Uterus (tissue), 4 donors: ENCODE results near the gene FBRS. TPM values are rescaled to one million over a fixed set of nuclear protein-coding genes. Genes with fewer than 3 reads are reported as not detected.

Source experiments
- DNase-seq, 2 donors: peaks; one replicate each; pipeline ENCODE4 v3.0.0-alpha.2; 2019 to 2020
- H3K27ac ChIP-seq, 2 donors: fragments of 200-600 bp; sonication (generic); 1 replicate in 1 of 2; 2 replicates in 1 of 2; pipeline ENCODE4 v1.5.1; 2016 to 2018
- H3K27me3 ChIP-seq, 2 donors: fragments of 200-600 bp; sonication (generic); one replicate each; pipeline ENCODE4 v1.5.1; 2018 to 2019; ENCODE audit warnings: control low read depth in 1 of 2
- H3K36me3 ChIP-seq, 2 donors: fragments of 200-600 bp; sonication (generic); one replicate each; pipeline ENCODE4 v1.5.1; 2019; ENCODE audit warnings: control low read depth in 1 of 2
- H3K4me1 ChIP-seq, 2 donors: fragments of 200-600 bp; sonication (generic); one replicate each; pipeline ENCODE4 v1.5.1; 2018 to 2019; ENCODE audit warnings: control low read depth in 1 of 2
- H3K4me3 ChIP-seq, 2 donors: fragments of 200-600 bp; sonication (generic); 1 replicate in 1 of 2; 2 replicates in 1 of 2; pipeline ENCODE4 v1.5.1; 2018 to 2019; ENCODE audit warnings: mild to moderate bottlenecking in 1 of 2
- H3K9me3 ChIP-seq, 2 donors: fragments of 200-600 bp; sonication (generic); one replicate each; pipeline ENCODE4 v1.5.1; 2019; ENCODE audit warnings: control low read depth in 1 of 2
- POLR2A ChIP-seq, 2 donors: fragments of 450-650 bp; IDR thresholded peaks; one replicate each; pipeline ENCODE4 v1.6.1; 2016; ENCODE audit warnings: antibody characterized with exemption in 2 of 2, mild to moderate bottlenecking in 1 of 2, moderate library complexity in 1 of 2
- intact Hi-C: fragments of 100-400 bp; cut with DNase I; formaldehyde crosslinking; loops from one replicate; pipeline ENCODE4 v1.15.1; 2023; ENCODE audit warnings: low total_unique reads
- total RNA-seq, 4 donors: library from RNA; depleted of rRNA in 3 of 4; stranded (reverse); fragments of >200 nt in 3 of 4; gene quantifications; one replicate each; pipeline versions ENCODE4 v1.1.0 to v1.2.4, GENCODE V29; 2014 to 2023
- TF ChIP-seq, protein P1 (sequence below), 4 experiments: fragments of 200-600 bp in 2 of 4; fragments of 450-650 bp in 2 of 4; sonication (generic) in 2 of 4; IDR thresholded peaks; one replicate each; pipeline ENCODE4 v1.5.1; 2016 to 2019; ENCODE audit warnings: antibody characterized with exemption in 4 of 4, mild to moderate bottlenecking in 2 of 4, moderate library complexity in 1 of 4
- donor health status: DM: yes; HTN: yes; CAD: no.

The FBRS gene
- total RNA-seq, 4 donors from 2014 or later = 8.5 to 78.4 (median 16.5) TPM

DNA sequence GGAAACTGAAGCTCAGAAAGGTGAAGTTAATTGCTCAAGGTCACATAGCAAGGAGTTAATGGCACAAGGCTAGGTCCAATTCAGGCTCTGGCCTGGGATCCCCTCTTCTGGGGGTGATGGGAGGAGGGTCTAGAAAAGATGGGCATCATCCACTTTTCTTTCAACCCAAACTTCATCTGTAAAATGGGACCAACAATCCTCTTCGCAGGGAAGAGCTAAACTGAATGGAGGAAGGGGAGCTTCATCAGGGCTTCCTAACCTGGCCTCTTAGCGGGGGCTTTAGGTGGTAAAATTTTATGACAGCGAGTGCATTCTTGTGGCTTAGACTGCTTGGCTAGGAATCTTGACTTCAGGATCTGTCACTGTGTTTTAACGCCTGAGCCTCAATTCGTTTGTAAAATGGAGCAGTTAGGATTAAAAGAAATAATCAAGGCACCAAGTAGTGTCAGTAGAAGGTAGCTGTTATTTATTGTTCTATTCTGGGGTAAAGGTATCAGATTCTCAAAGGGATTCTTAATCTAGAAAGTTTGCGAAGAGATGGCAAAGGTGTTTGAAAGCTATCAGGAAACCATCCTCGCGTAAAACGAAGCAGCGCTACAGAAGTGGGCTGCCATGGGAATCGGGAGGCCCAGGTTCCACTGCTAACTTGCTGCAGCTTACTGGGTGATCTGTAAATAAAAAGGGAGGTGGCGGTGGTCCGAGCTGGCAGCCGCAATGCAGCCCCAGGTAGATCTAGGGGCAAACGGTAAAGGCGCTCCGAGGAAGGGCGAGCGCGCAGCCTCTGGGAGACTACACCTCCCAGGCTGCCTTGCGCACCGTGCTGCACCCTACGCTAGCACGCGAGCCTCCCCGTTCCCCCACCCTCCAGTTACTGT, 39.3 kb downstream of the FBRS start:
- H3K4me1 ChIP-seq = peaks cover 0 to 10% of the 10 kb centered on the region in 2 donors
- intact Hi-C loops = no loop called here
- TF ChIP-seq, protein P1, sequence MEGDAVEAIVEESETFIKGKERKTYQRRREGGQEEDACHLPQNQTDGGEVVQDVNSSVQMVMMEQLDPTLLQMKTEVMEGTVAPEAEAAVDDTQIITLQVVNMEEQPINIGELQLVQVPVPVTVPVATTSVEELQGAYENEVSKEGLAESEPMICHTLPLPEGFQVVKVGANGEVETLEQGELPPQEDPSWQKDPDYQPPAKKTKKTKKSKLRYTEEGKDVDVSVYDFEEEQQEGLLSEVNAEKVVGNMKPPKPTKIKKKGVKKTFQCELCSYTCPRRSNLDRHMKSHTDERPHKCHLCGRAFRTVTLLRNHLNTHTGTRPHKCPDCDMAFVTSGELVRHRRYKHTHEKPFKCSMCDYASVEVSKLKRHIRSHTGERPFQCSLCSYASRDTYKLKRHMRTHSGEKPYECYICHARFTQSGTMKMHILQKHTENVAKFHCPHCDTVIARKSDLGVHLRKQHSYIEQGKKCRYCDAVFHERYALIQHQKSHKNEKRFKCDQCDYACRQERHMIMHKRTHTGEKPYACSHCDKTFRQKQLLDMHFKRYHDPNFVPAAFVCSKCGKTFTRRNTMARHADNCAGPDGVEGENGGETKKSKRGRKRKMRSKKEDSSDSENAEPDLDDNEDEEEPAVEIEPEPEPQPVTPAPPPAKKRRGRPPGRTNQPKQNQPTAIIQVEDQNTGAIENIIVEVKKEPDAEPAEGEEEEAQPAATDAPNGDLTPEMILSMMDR (IDR thresholded peaks at IDR 0.05) = peak in 1 of 4 experiments; percentile 27
- no peak for TF ChIP-seq POLR2A (IDR thresholded peaks at IDR 0.05)
- H3K9me3 ChIP-seq = no peaks in the 10 kb centered on the region
- no peaks in the 10 kb centered on the region for H3K36me3 ChIP-seq
- no peak for DNase-seq
- peak overlapping the region; percentile 99 to 100 for H3K27ac ChIP-seq
- no peaks in the 10 kb centered on the region for H3K27me3 ChIP-seq
- H3K4me3 ChIP-seq = peak overlapping the region; percentile 83 to 98

DNA sequence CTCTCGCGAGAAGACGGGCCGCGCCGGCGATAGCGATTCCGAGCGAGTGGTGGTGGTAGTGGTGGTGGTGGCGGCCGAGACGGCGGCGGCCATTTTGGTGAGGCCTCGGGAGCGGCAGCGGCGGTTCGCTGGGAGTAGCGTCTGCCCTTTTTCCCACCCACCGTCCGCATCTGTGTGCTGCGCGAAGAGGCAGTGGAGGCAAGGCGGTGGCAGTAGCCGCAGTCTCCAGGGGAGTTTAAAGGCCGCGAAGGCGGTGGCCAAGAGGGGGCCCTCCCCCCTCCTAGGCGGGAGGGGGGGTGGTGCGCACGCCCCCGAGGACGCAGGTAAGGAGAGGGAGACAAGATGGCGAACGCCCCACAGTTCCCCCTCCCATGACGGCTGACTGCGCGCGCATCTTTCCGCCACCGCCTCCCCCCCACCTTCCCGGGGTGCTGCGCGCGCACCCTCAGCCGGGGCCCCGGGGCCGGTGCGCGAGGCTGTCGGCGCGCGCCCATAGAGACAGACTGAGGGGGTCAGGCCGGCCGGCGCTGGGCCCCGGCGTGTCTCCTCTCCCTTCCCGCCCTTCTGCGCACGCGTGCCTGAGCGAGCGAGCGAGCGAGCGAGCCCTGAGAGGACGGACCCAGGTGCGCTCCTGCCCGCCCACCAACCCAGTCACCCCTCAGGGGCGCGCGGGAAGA, 40.0 kb downstream of the FBRS start:
- DNase-seq = peak; percentile 98 to 99
- intact Hi-C loops = no loop called here
- peak; percentile 77 to 81 for TF ChIP-seq POLR2A (IDR thresholded peaks at IDR 0.05)
- TF ChIP-seq, protein P1 (IDR thresholded peaks at IDR 0.05) = peak in 2 of 4 experiments; percentile 11 to 37

DNA sequence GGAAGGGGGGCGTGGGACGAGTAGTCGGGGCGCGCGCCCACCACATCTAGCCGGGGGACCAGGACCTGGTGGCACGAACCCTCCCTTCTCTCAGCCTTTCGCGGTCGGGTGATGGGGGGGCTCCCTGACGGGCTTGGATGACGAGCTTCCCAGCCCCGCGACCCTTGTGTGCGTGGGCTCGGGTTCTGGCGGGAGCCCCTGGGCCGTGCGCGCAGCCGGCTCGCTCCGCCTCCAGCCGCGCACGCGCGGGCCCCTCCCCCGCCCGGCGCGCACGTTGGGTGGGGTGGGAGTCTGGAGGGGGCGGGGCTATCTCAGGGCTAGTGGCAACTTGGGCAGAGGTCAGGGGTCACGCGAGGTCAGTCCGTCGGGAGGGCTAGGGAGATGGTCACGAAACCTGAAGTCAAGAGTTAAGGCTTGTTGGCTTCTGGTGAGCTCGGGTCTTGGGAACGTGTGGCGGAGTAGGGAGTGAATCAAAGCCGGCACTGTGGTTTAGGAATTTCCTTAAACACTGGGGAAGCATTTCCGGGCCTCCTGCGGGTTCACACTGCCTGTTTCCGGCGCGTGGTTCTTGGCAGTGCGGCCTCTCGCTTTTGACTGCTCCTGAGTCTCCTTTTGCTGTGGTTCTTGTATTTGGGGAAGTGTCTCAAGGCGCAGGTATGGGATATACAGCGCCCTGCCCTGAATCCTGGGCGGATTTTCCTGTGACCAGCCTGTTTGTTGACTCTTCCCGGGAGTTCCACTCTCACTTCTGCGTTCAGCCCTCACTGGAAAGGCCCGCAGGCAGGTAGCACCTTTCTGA, 40.8 kb downstream of the FBRS start, which contains the start of gene SRCAP:
Gene SRCAP, plus strand, starts transcription at position 356 of the 799 bp plus-strand sequence. CDS start 1,654 bp downstream, outside the sequence.
- H3K36me3 ChIP-seq = no peaks in the 10 kb centered on the region
- DNase-seq = peak; percentile 89 to 90
- intact Hi-C loops = no loop called here
- peak within 1 kb of the TSS; percentile 99 to 100 for H3K27ac ChIP-seq
- TF ChIP-seq, protein P1 (IDR thresholded peaks at IDR 0.05) = peak in 1 of 4 experiments; percentile 5
- peak; percentile 28 to 80 for TF ChIP-seq POLR2A (IDR thresholded peaks at IDR 0.05)
- H3K9me3 ChIP-seq = no peaks in the 10 kb centered on the region
- peak within 1 kb of the TSS; percentile 83 to 98 for H3K4me3 ChIP-seq
- no peaks in the 10 kb centered on the region for H3K27me3 ChIP-seq
- H3K4me1 ChIP-seq = peaks cover 0 to 10% of the 10 kb centered on the region in 2 donors

More for the DNA sequence above, 40.0 kb downstream of the FBRS start:
- peak overlapping the region; percentile 83 to 98 for H3K4me3 ChIP-seq
- no peaks in the 10 kb centered on the region for H3K9me3 ChIP-seq
- H3K27me3 ChIP-seq = no peaks in the 10 kb centered on the region
- H3K36me3 ChIP-seq = no peaks in the 10 kb centered on the region
- H3K4me1 ChIP-seq = peaks cover 0 to 10% of the 10 kb centered on the region in 2 donors
- peak overlapping the region; percentile 99 to 100 for H3K27ac ChIP-seq

DNA sequence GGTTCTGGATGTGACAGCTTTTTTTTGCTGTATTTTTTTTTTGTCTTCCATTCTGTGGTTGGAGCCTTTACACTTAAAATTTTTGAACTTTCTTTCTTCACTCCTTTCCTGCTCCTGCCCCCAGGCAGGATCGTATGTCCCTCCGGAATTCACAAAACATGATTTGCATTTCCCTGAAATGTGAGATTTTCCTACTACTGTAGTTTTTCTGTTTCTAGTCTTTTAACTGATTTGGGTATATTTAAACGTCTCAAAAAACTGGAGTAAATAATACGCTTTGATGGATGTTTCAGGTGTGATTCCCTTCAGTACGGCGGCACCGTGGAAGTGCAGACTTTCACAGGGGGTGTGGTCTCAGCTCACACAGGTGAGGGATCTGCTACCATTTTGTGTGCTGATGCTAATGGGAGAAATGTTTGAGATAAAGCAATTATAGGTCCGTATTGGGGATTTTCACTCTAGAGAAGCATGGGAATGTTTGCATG, 41.4 kb downstream of the FBRS start:
- TF ChIP-seq, protein P1 (IDR thresholded peaks at IDR 0.05) = no peak
- no peak for TF ChIP-seq POLR2A (IDR thresholded peaks at IDR 0.05)
- no peak for DNase-seq
- Histone ChIP-seq H3K36me3 (no peaks in the 10 kb centered on the region), H3K4me1 (peaks cover 0 to 10% of the 10 kb centered on the region in 2 donors), H3K9me3 (no peaks in the 10 kb centered on the region), H3K4me3 (peak overlapping the region; percentile 83 to 98), H3K27ac (peak overlapping the region; percentile 99 to 100), H3K27me3 (no peaks in the 10 kb centered on the region)
- intact Hi-C loops = no loop called here
